ENCODE data around the gene IL4. TPM values are rescaled to one million over a fixed set of nuclear protein-coding genes. Genes with fewer than 3 reads are reported as not detected.

The IL4 gene
- polyA plus RNA-seq, 3 donors, result not detected

DNA sequence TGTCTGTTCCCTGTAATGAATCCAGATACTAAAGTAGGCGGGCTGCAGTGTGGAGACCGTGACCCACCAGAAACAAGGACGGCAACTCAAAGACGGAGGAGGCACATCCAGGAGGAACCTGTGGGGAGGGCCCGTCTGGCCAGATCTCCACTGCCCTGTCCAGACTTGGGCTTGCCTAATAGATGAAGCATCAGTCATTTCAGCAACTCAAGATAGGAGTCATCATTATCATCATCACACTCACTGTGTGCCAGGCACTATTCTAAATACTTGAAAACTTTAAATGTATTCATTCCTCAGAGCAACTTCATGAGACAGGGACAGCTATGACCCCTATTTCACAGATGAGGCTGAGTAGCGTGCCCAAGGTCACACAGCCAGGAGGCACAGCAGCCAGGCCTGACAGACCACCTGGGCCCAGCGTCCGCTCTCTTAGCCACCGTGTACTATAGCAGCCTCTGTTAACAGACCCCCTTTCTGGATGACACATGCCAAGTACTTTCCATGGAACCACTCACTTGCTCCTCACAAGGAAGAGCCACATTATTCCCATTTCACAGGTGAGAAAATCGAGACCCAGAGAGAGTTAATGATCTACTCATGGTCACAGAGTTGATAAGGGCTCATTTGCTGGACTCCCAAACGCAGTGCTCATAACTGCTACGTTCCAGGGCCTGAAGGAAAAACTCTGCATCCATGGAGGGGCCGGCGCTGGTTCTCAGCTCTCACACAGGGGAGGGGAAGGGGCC is 4.9 kb upstream of the IL4 start:
- Histone ChIP-seq H3K36me3 (replicated peaks in 1 of 2; ENCODE audit: control insufficient read depth in 1 of 2, insufficient read depth in 2 of 2, low read length in 2 of 2) (no peaks in the 10 kb centered on the region), H4K20me1 (ENCODE audit: insufficient read depth, low read length) (no peaks in the 10 kb centered on the region), H3K4me2 (replicated peaks; ENCODE audit: extremely low read depth, low read length, poor library complexity, severe bottlenecking) (no peak overlapping the region), H3K79me2 (ENCODE audit: insufficient read depth, low read length) (no peaks in the 10 kb centered on the region), H3K27ac (ENCODE audit: low read depth in 1 of 2, low read length in 2 of 2) (no peak overlapping the region), H2AFZ (ENCODE audit: insufficient read depth, low read depth, low read length, poor library complexity, severe bottlenecking) (no peak overlapping the region), H3K27me3 (ENCODE audit: control insufficient read depth in 2 of 2, insufficient read depth in 2 of 2, low read length in 2 of 2) (no peaks in the 10 kb centered on the region), H3K9me3 (replicated peaks in 1 of 2; ENCODE audit: control insufficient read depth in 1 of 2, insufficient read depth in 1 of 2, low read length in 2 of 2) (no peaks in the 10 kb centered on the region), H3K4me1 (ENCODE audit: control insufficient read depth in 1 of 2, insufficient read depth in 2 of 2, low read length in 2 of 2) (no peaks in the 10 kb centered on the region), H3K9ac (ENCODE audit: insufficient read depth, low read length, poor library complexity, severe bottlenecking) (no peak overlapping the region), H3K4me3 (replicated peaks in 1 of 3; ENCODE audit: low read depth in 2 of 3, low read length in 3 of 3) (no peak overlapping the region)
- no peaks in the 10 kb centered on the region for H3K4me1 Mint-ChIP-seq
- H3K4me3 Mint-ChIP-seq, result no peak overlapping the region
- intact Hi-C loops (cut with micrococcal nuclease), result no loop called here
- no peaks in the 10 kb centered on the region for H3K36me3 Mint-ChIP-seq
- TF ChIP-seq, protein P1, sequence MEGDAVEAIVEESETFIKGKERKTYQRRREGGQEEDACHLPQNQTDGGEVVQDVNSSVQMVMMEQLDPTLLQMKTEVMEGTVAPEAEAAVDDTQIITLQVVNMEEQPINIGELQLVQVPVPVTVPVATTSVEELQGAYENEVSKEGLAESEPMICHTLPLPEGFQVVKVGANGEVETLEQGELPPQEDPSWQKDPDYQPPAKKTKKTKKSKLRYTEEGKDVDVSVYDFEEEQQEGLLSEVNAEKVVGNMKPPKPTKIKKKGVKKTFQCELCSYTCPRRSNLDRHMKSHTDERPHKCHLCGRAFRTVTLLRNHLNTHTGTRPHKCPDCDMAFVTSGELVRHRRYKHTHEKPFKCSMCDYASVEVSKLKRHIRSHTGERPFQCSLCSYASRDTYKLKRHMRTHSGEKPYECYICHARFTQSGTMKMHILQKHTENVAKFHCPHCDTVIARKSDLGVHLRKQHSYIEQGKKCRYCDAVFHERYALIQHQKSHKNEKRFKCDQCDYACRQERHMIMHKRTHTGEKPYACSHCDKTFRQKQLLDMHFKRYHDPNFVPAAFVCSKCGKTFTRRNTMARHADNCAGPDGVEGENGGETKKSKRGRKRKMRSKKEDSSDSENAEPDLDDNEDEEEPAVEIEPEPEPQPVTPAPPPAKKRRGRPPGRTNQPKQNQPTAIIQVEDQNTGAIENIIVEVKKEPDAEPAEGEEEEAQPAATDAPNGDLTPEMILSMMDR (IDR thresholded peaks at IDR 0.05), result no peak
- no peak overlapping the region for H3K27ac Mint-ChIP-seq
- peaks cover under 1 to 6% (median 3%) of the 10 kb centered on the region in 3 donors for H3K27me3 Mint-ChIP-seq (ENCODE audit: low read depth in 3 of 3)
- peaks cover 0 to 3% (median 0%) of the 10 kb centered on the region in 7 donors for H3K9me3 Mint-ChIP-seq
- WGBS (ENCODE audit: insufficient coverage), result 93% methylated on average over 10 of the region's 14 CpGs
- no peak for DNase-seq

DNA sequence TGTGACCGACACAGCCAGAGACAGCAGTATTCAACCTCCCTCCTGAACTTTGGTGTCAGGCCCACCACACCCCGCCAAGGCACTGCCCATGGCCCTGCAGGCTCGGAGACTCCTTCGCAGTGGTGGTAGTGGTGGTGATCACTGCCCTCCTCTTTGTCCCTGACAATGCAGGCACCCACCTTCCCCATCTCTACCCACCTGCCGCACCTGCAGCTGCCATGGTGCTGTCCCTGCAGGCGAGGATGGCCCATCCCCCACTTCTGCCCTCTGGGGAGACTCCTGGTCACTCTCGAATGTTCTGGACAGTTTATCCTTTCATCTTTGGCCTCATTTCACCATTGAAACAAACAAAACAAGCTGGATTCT is 4.4 kb upstream of the IL4 start:
- intact Hi-C loops (cut with micrococcal nuclease), result no loop called here
- no peak overlapping the region for H3K27ac Mint-ChIP-seq
- no peaks in the 10 kb centered on the region for H4K20me1 ChIP-seq (ENCODE audit: insufficient read depth, low read length)

More for the DNA sequence above, 4.4 kb upstream of the IL4 start:
- H3K27me3 Mint-ChIP-seq (ENCODE audit: low read depth in 3 of 3), result peaks cover 2 to 6% (median 3%) of the 10 kb centered on the region in 3 donors
- Histone ChIP-seq H2AFZ (ENCODE audit: insufficient read depth, low read depth, low read length, poor library complexity, severe bottlenecking) (no peak overlapping the region), H3K27me3 (ENCODE audit: control insufficient read depth in 2 of 2, insufficient read depth in 2 of 2, low read length in 2 of 2) (no peaks in the 10 kb centered on the region), H3K4me2 (replicated peaks; ENCODE audit: extremely low read depth, low read length, poor library complexity, severe bottlenecking) (no peak overlapping the region), H3K4me3 (replicated peaks in 1 of 3; ENCODE audit: low read depth in 2 of 3, low read length in 3 of 3) (no peak overlapping the region), H3K27ac (ENCODE audit: low read depth in 1 of 2, low read length in 2 of 2) (no peak overlapping the region), H3K9ac (ENCODE audit: insufficient read depth, low read length, poor library complexity, severe bottlenecking) (no peak overlapping the region), H3K4me1 (ENCODE audit: control insufficient read depth in 1 of 2, insufficient read depth in 2 of 2, low read length in 2 of 2) (no peaks in the 10 kb centered on the region), H3K9me3 (replicated peaks in 1 of 2; ENCODE audit: control insufficient read depth in 1 of 2, insufficient read depth in 1 of 2, low read length in 2 of 2) (no peaks in the 10 kb centered on the region), H3K79me2 (ENCODE audit: insufficient read depth, low read length) (no peaks in the 10 kb centered on the region), H3K36me3 (replicated peaks in 1 of 2; ENCODE audit: control insufficient read depth in 1 of 2, insufficient read depth in 2 of 2, low read length in 2 of 2) (no peaks in the 10 kb centered on the region)
- 93% methylated on average over 3 of the region's 7 CpGs for WGBS (ENCODE audit: insufficient coverage)
- H3K9me3 Mint-ChIP-seq, result peaks cover 0 to 3% (median 0%) of the 10 kb centered on the region in 7 donors
- H3K4me3 Mint-ChIP-seq, result no peak overlapping the region
- no peak for DNase-seq
- H3K36me3 Mint-ChIP-seq, result no peaks in the 10 kb centered on the region
- H3K4me1 Mint-ChIP-seq, result no peaks in the 10 kb centered on the region
- TF ChIP-seq, protein P1 (IDR thresholded peaks at IDR 0.05), result no peak
